ENCODE data around the gene FBXL22. TPM values are rescaled to one million over a fixed set of nuclear protein-coding genes. Genes with fewer than 3 reads are reported as not detected.

FBXL22 gene
- total RNA-seq, 4 donors from 2014 or later: 3.0 to 28.1 (median 7.8) TPM

- H3K9me3 ChIP-seq: no peaks in the 10 kb centered on the region
- peaks cover 0 to 81% (median 32%) of the 10 kb centered on the region in 4 donors for H3K36me3 ChIP-seq
- no peak overlapping the region for H3K27ac ChIP-seq
- in situ Hi-C loops (cut with MboI; ENCODE audit: low pct_ligation_motif_present in 1 of 4, low pct_unique_long_range_greater_than_20kb in 1 of 4, low sequenced_read_pairs in 3 of 4): no loop called here
- no peaks in the 10 kb centered on the region for H3K4me1 ChIP-seq
- intact Hi-C loops (cut with DNase I; ENCODE audit: low total_unique reads): no loop called here
- no peak overlapping the region for H3K4me3 ChIP-seq
- no peak for DNase-seq
- H3K27me3 ChIP-seq: no peaks in the 10 kb centered on the region
- 88 to 100% methylated on average over 1 of the region's 1 CpG for WGBS, 2 donors (ENCODE audit: low coverage in 1 of 2)
- TF ChIP-seq EP300 (IDR thresholded peaks at IDR 0.05; ENCODE audit: low read depth) (no peak), POLR2AphosphoS5 (IDR thresholded peaks at IDR 0.05) (no peak), POLR2A (IDR thresholded peaks at IDR 0.05) (no peak), CTCF (IDR thresholded peaks at IDR 0.05) (no peak)
These were observed 29.8 kb downstream of the FBXL22 start for GRCh38 chr15:63626955-63627354.

GRCh38 chr15:63628123-63628822 lies 31.1 kb downstream of the FBXL22 start:
- DNase-seq: no peak
- intact Hi-C loops (cut with DNase I; ENCODE audit: low total_unique reads): no loop called here
- no peak overlapping the region for H3K27ac ChIP-seq
- no peak overlapping the region for H3K4me3 ChIP-seq
- H3K9me3 ChIP-seq: no peaks in the 10 kb centered on the region
- H3K27me3 ChIP-seq: no peaks in the 10 kb centered on the region
- no peaks in the 10 kb centered on the region for H3K4me1 ChIP-seq
- peaks cover 0 to 84% (median 38%) of the 10 kb centered on the region in 4 donors for H3K36me3 ChIP-seq
- TF ChIP-seq POLR2A (IDR thresholded peaks at IDR 0.05): no peak
- TF ChIP-seq POLR2AphosphoS5 (IDR thresholded peaks at IDR 0.05): no peak
- no peak for TF ChIP-seq EP300 (IDR thresholded peaks at IDR 0.05; ENCODE audit: low read depth)
- TF ChIP-seq CTCF (IDR thresholded peaks at IDR 0.05): no peak
- WGBS, 2 donors (ENCODE audit: low coverage in 1 of 2): 88 to 96% methylated on average over 11 to 13 of the region's 13 CpGs
- in situ Hi-C loops (cut with MboI; ENCODE audit: low pct_ligation_motif_present in 1 of 4, low pct_unique_long_range_greater_than_20kb in 1 of 4, low sequenced_read_pairs in 3 of 4): no loop called here

GRCh38 chr15:63630036-63630751 lies 33.0 kb downstream of the FBXL22 start:
- H3K27me3 ChIP-seq: no peaks in the 10 kb centered on the region
- in situ Hi-C loops (cut with MboI; ENCODE audit: low pct_ligation_motif_present in 1 of 4, low pct_unique_long_range_greater_than_20kb in 1 of 4, low sequenced_read_pairs in 3 of 4) (no loop called here), intact Hi-C loops (cut with DNase I; ENCODE audit: low total_unique reads) (no loop called here)
- no peak for DNase-seq
- TF ChIP-seq POLR2AphosphoS5 (IDR thresholded peaks at IDR 0.05) (no peak), EP300 (IDR thresholded peaks at IDR 0.05; ENCODE audit: low read depth) (no peak), CTCF (IDR thresholded peaks at IDR 0.05) (no peak), POLR2A (IDR thresholded peaks at IDR 0.05) (no peak)
- no peaks in the 10 kb centered on the region for H3K9me3 ChIP-seq
- peaks cover 0 to 82% (median 38%) of the 10 kb centered on the region in 4 donors for H3K36me3 ChIP-seq
- 90 to 91% methylated on average over 7 of the region's 7 CpGs for WGBS, 2 donors (ENCODE audit: low coverage in 1 of 2)
- H3K4me3 ChIP-seq: no peak overlapping the region
- H3K4me1 ChIP-seq: no peaks in the 10 kb centered on the region
- H3K27ac ChIP-seq: no peak overlapping the region

- in situ Hi-C loops (cut with MboI; ENCODE audit: low pct_ligation_motif_present in 1 of 4, low pct_unique_long_range_greater_than_20kb in 1 of 4, low sequenced_read_pairs in 3 of 4) (no loop called here), intact Hi-C loops (cut with DNase I; ENCODE audit: low total_unique reads) (no loop called here)
- no peaks in the 10 kb centered on the region for H3K9me3 ChIP-seq
- H3K4me1 ChIP-seq: no peaks in the 10 kb centered on the region
- no peak for TF ChIP-seq EP300 (IDR thresholded peaks at IDR 0.05; ENCODE audit: low read depth)
- TF ChIP-seq POLR2AphosphoS5 (IDR thresholded peaks at IDR 0.05): no peak
- no peak for TF ChIP-seq CTCF (IDR thresholded peaks at IDR 0.05)
- no peak for TF ChIP-seq POLR2A (IDR thresholded peaks at IDR 0.05)
- H3K27ac ChIP-seq: no peak overlapping the region
- WGBS, 2 donors (ENCODE audit: low coverage in 1 of 2): 70 to 93% methylated on average over 2 of the region's 2 CpGs
- H3K36me3 ChIP-seq: peaks cover 0 to 78% (median 32%) of the 10 kb centered on the region in 4 donors
- no peak overlapping the region for H3K4me3 ChIP-seq
- DNase-seq: no peak
- no peaks in the 10 kb centered on the region for H3K27me3 ChIP-seq
These were observed 36.1 kb downstream of the FBXL22 start for GRCh38 chr15:63633312-63633711.

All from transverse colon (tissue), 4 donors.